CD14-positive monocyte (primary cell): ENCODE measurements around the gene GALNT17. TPM values are rescaled to one million over a fixed set of nuclear protein-coding genes. Genes with fewer than 3 reads are reported as not detected.

Experiments used
- DNase-seq, 3 donors: peaks; one replicate each; pipeline ENCODE4 v3.0.0-alpha.2; 2011 to 2022
- H2AFZ ChIP-seq: 2 replicates; pipeline ENCODE4 v1.6.0; 2012; ENCODE audit warnings: mild to moderate bottlenecking, low read depth, low read length, inconsistent platforms; ENCODE audit not compliant: insufficient read depth, poor library complexity, severe bottlenecking
- H3K27ac ChIP-seq, 2 donors: 1 replicate in 1 of 2; 2 replicates in 1 of 2; pipeline ENCODE4 v1.5.1; 2012 to 2013; ENCODE audit warnings: low read length in 2 of 2, control low read depth in 1 of 2, inconsistent platforms in 1 of 2, low read depth in 1 of 2, mild to moderate bottlenecking in 1 of 2
- H3K27me3 ChIP-seq, 2 donors: one replicate each; pipeline versions ENCODE4 v1.6.0 to v1.6.1; 2011 to 2013; ENCODE audit warnings: low read length in 2 of 2; ENCODE audit not compliant: control insufficient read depth in 2 of 2, insufficient read depth in 2 of 2
- H3K36me3 ChIP-seq, 2 donors: replicated peaks in 1 of 2; 1 replicate in 1 of 2; 2 replicates in 1 of 2; pipeline versions ENCODE4 v1.5.1 to v1.6.1; 2012 to 2013; ENCODE audit warnings: low read length in 2 of 2, control low read depth in 1 of 2, inconsistent platforms in 1 of 2, mild to moderate bottlenecking in 1 of 2; ENCODE audit not compliant: insufficient read depth in 2 of 2, control insufficient read depth in 1 of 2
- H3K4me1 ChIP-seq, 2 donors: 1 replicate in 1 of 2; 2 replicates in 1 of 2; pipeline versions ENCODE4 v1.5.1 to v1.6.1; 2012 to 2013; ENCODE audit warnings: low read length in 2 of 2, control low read depth in 1 of 2, inconsistent platforms in 1 of 2, mild to moderate bottlenecking in 1 of 2, moderate library complexity in 1 of 2; ENCODE audit not compliant: insufficient read depth in 2 of 2, control insufficient read depth in 1 of 2
- H3K4me2 ChIP-seq: replicated peaks from 2 replicates; pipeline ENCODE3; 2012; ENCODE audit warnings: low read length, moderate library complexity, mild to moderate bottlenecking; ENCODE audit not compliant: poor library complexity, severe bottlenecking; ENCODE audit errors: extremely low read depth
- H3K4me3 ChIP-seq, 3 experiments: fragments of 200-600 bp in 1 of 3; sonication (generic) in 1 of 3; replicated peaks in 1 of 3; 1 replicate in 2 of 3; 2 replicates in 1 of 3; pipeline ENCODE4 v1.5.1; 2011 to 2013; ENCODE audit warnings: low read length in 3 of 3, mild to moderate bottlenecking in 3 of 3, control low read depth in 2 of 3, low read depth in 2 of 3, inconsistent platforms in 1 of 3, moderate library complexity in 1 of 3
- H3K79me2 ChIP-seq: 2 replicates; pipeline ENCODE4 v1.6.0; 2012; ENCODE audit warnings: mild to moderate bottlenecking, control low read depth, inconsistent platforms, low read length, moderate library complexity; ENCODE audit not compliant: insufficient read depth
- H3K9ac ChIP-seq: 2 replicates; pipeline ENCODE4 v1.6.0; 2017; ENCODE audit warnings: low read length, mild to moderate bottlenecking; ENCODE audit not compliant: insufficient read depth, poor library complexity, severe bottlenecking
- H3K9me3 ChIP-seq, 2 donors: replicated peaks in 1 of 2; 1 replicate in 1 of 2; 2 replicates in 1 of 2; pipeline versions ENCODE4 v1.5.1 to v1.6.1; 2012 to 2013; ENCODE audit warnings: low read length in 2 of 2, control low read depth in 1 of 2; ENCODE audit not compliant: control insufficient read depth in 1 of 2, insufficient read depth in 1 of 2
- H4K20me1 ChIP-seq: 2 replicates; pipeline ENCODE4 v1.6.0; 2012; ENCODE audit warnings: mild to moderate bottlenecking, low read length, control low read depth, moderate library complexity; ENCODE audit not compliant: insufficient read depth
- H3K27ac Mint-ChIP-seq, 7 donors: one replicate each; pipeline ENCODE4 v1.8.0; 2020; ENCODE audit warnings: mild to moderate bottlenecking in 7 of 7, mixed read lengths in 7 of 7, moderate library complexity in 6 of 7, inconsistent platforms in 2 of 7
- H3K27me3 Mint-ChIP-seq, 3 donors: one replicate each; pipeline ENCODE4 v1.8.0; 2021 to 2022; ENCODE audit warnings: low read depth in 3 of 3, mild to moderate bottlenecking in 3 of 3, mixed read lengths in 3 of 3, moderate library complexity in 3 of 3, inconsistent platforms in 1 of 3
- H3K36me3 Mint-ChIP-seq, 2 donors: one replicate each; pipeline ENCODE4 v1.8.0; 2020; ENCODE audit warnings: mixed read lengths in 2 of 2, inconsistent platforms in 1 of 2, mild to moderate bottlenecking in 1 of 2
- H3K4me1 Mint-ChIP-seq: one replicate; pipeline ENCODE4 v1.8.0; 2020; ENCODE audit warnings: mild to moderate bottlenecking, mixed read lengths
- H3K4me3 Mint-ChIP-seq, 2 donors: one replicate each; pipeline ENCODE4 v1.8.0; 2020; ENCODE audit warnings: mild to moderate bottlenecking in 2 of 2, mixed read lengths in 2 of 2, moderate library complexity in 1 of 2
- H3K9me3 Mint-ChIP-seq, 7 donors: one replicate each; pipeline ENCODE4 v1.8.0; 2020 to 2022; ENCODE audit warnings: mixed read lengths in 7 of 7, mild to moderate bottlenecking in 6 of 7, moderate library complexity in 6 of 7, inconsistent platforms in 2 of 7
- CTCF ChIP-seq: fragments of 200-600 bp; IDR thresholded peaks from one replicate; pipeline ENCODE4 v1.8.0; 2022; ENCODE audit warnings: antibody characterized with exemption, mild to moderate bottlenecking
- WGBS: methylation state at CpG from one replicate; pipeline ENCODE4 v1.1.5; 2013; ENCODE audit warnings: missing lambda C conversion rate; ENCODE audit not compliant: insufficient coverage; 5-methylcytosine and 5-hydroxymethylcytosine counted together
- intact Hi-C, 2 donors: fragments of 100-400 bp; cut with micrococcal nuclease; formaldehyde crosslinking; loops; one replicate each; pipeline versions ENCODE4 v1.15.0 to v1.15.1; 2023
- polyA plus RNA-seq, 3 donors: library from polyadenylated mRNA; depleted of rRNA in 1 of 3; unstranded in 2 of 3; stranded (reverse) in 1 of 3; fragments of 300-500 nt in 2 of 3; fragments of >200 nt in 1 of 3; fragmentation: Illumina TruSeq in 2 of 3; gene quantifications; 1 replicate in 2 of 3; 2 replicates in 1 of 3; pipeline ENCODE4 v1.2.3, GENCODE V29; 2012 to 2021

GALNT17 gene
- polyA plus RNA-seq, 3 donors = not detected

- Histone ChIP-seq H3K4me1 (no peaks in the 10 kb centered on the region), H2AFZ (no peak overlapping the region), H3K9me3 (no peaks in the 10 kb centered on the region), H3K4me3 (no peak overlapping the region), H4K20me1 (no peaks in the 10 kb centered on the region), H3K4me2 (no peak overlapping the region), H3K27me3 (no peaks in the 10 kb centered on the region), H3K79me2 (no peaks in the 10 kb centered on the region), H3K36me3 (no peaks in the 10 kb centered on the region), H3K27ac (no peak overlapping the region), H3K9ac (no peak overlapping the region)
- no peak overlapping the region for H3K4me3 Mint-ChIP-seq
- peaks cover 0 to 3% (median 0%) of the 10 kb centered on the region in 3 donors for H3K27me3 Mint-ChIP-seq
- H3K27ac Mint-ChIP-seq = no peak overlapping the region
- H3K4me1 Mint-ChIP-seq = no peaks in the 10 kb centered on the region
- no peak for TF ChIP-seq CTCF
- intact Hi-C loops = no loop called here
- peaks cover 0 to 12% (median 8%) of the 10 kb centered on the region in 7 donors for H3K9me3 Mint-ChIP-seq
- WGBS = 90% methylated on average over 2 of the region's 4 CpGs
- no peak for DNase-seq
- H3K36me3 Mint-ChIP-seq = no peaks in the 10 kb centered on the region
These were observed 158.5 kb downstream of the GALNT17 start for GRCh38 chr7:71290452-71290851.

- Histone ChIP-seq H2AFZ (no peak overlapping the region), H3K36me3 (no peaks in the 10 kb centered on the region), H3K4me3 (no peak overlapping the region), H3K9me3 (no peaks in the 10 kb centered on the region), H3K27me3 (no peaks in the 10 kb centered on the region), H3K79me2 (no peaks in the 10 kb centered on the region), H3K4me2 (no peak overlapping the region), H4K20me1 (no peaks in the 10 kb centered on the region), H3K4me1 (no peaks in the 10 kb centered on the region), H3K27ac (no peak overlapping the region), H3K9ac (no peak overlapping the region)
- Mint-ChIP-seq H3K9me3 (peaks cover 0 to 9% (median 4%) of the 10 kb centered on the region in 7 donors), H3K4me3 (no peak overlapping the region), H3K36me3 (no peaks in the 10 kb centered on the region), H3K4me1 (no peaks in the 10 kb centered on the region), H3K27ac (no peak overlapping the region), H3K27me3 (peaks cover 0 to 3% (median 3%) of the 10 kb centered on the region in 3 donors)
- no peak for DNase-seq
- TF ChIP-seq CTCF = no peak
- intact Hi-C loops = no loop called here
- WGBS = 100% methylated on average over 4 of the region's 6 CpGs
These were observed 166.4 kb downstream of the GALNT17 start for GRCh38 chr7:71298378-71298777.
